HepG2 (cell line): ENCODE results near the gene WBP2NL. TPM values are rescaled to one million over a fixed set of nuclear protein-coding genes. Genes with fewer than 3 reads are reported as not detected.

ENCODE experiments used
- ATAC-seq: fragments of 200-7000 bp; cut with Tn5 transposase; 3 replicates; pipeline ENCODE4 v1.9.1; 2020; ENCODE audit warnings: mild to moderate bottlenecking, moderate library complexity
- BruUV-seq: library from RNA; stranded (reverse); fragments of 400-500 nt; replicated peaks from 2 replicates; lab custom pipeline; 2021; lab: Mats Ljungman, UMichigan
- CTCF ChIA-PET: fragments of 300-600 bp; formaldehyde crosslinking; extraction: SDS; loops from one replicate; lab custom pipeline; 2021; ENCODE audit warnings: low total read pairs, inconsistent platforms, low intra/inter-chr PET ratio; lab: Yijun Ruan, JAX
- POLR2A ChIA-PET: fragments of 350-600 bp; sonication (Branson Sonifier 250); formaldehyde crosslinking; loops from one replicate; lab custom pipeline; 2020; ENCODE audit warnings: antibody characterized with exemption, inconsistent platforms; lab: Yijun Ruan, JAX
- DNase-seq: peaks from one replicate; pipeline ENCODE4 v3.0.0-alpha.2; 2015; ENCODE audit warnings: low spot score
- FAIRE-seq: peaks from 3 replicates; lab custom pipeline; 2011; peaks lifted over from hg19 to GRCh38; lab: Jason Lieb, UNC
- H2AFZ ChIP-seq: one replicate; pipeline ENCODE4 v1.6.1; 2011; ENCODE audit warnings: low read length, inconsistent platforms
- H3K27ac ChIP-seq: fragments of 300-600 bp; 3 replicates; pipeline ENCODE4 v1.8.0; 2011; ENCODE audit warnings: mixed run types, mild to moderate bottlenecking, mixed read lengths, low read length, inconsistent platforms; ENCODE audit not compliant: insufficient read depth; ENCODE audit errors: extremely low read length
- H3K27me3 ChIP-seq, 2 experiments: fragments of 200-600 bp in 1 of 2; 2 replicates in 1 of 2; 3 replicates in 1 of 2; pipeline versions ENCODE4 v1.6.0 to v1.8.0; 2011; ENCODE audit warnings: low read length in 2 of 2, mild to moderate bottlenecking in 2 of 2, moderate library complexity in 2 of 2, inconsistent platforms in 1 of 2; ENCODE audit not compliant: insufficient read depth in 2 of 2, control insufficient read depth in 1 of 2
- H3K36me3 ChIP-seq, 2 experiments: fragments of 200-600 bp in 1 of 2; replicated peaks in 1 of 2; 2 replicates in 1 of 2; 3 replicates in 1 of 2; pipeline versions ENCODE4 v1.5.1 to v1.8.0; 2011; ENCODE audit warnings: low read length in 2 of 2, inconsistent platforms in 1 of 2; ENCODE audit not compliant: insufficient read depth in 2 of 2, control insufficient read depth in 1 of 2
- H3K4me1 ChIP-seq: 2 replicates; pipeline ENCODE4 v1.5.1; 2012; ENCODE audit warnings: low read length, inconsistent platforms; ENCODE audit not compliant: insufficient read depth
- H3K4me2 ChIP-seq: 2 replicates; pipeline ENCODE4 v1.6.0; 2011; ENCODE audit warnings: low read depth, low read length, inconsistent platforms
- H3K4me3 ChIP-seq, 3 experiments: fragments of 200-600 bp in 1 of 3; sonication (generic), shearing (Covaris generic) in 1 of 3; replicated peaks in 1 of 3; 2 replicates each; pipeline ENCODE4 v1.5.1; 2011 to 2016; ENCODE audit warnings: low read length in 3 of 3, inconsistent platforms in 2 of 3, low read depth in 2 of 3, mild to moderate bottlenecking in 2 of 3, control low read depth in 1 of 3, mixed read lengths in 1 of 3; ENCODE audit not compliant: insufficient read depth in 1 of 3
- H3K79me2 ChIP-seq: one replicate; pipeline ENCODE4 v1.6.1; 2011; ENCODE audit warnings: low read length, inconsistent platforms; ENCODE audit not compliant: insufficient read depth
- H3K9ac ChIP-seq: 2 replicates; pipeline ENCODE4 v1.6.0; 2011; ENCODE audit warnings: mild to moderate bottlenecking, low read depth, low read length, inconsistent platforms; ENCODE audit not compliant: insufficient read depth
- H3K9me3 ChIP-seq: 2 replicates; pipeline ENCODE4 v1.5.1; 2012; ENCODE audit warnings: mild to moderate bottlenecking, low read length
- H4K20me1 ChIP-seq: 2 replicates; pipeline ENCODE4 v1.6.0; 2011; ENCODE audit warnings: inconsistent platforms, mild to moderate bottlenecking, low read length, moderate library complexity; ENCODE audit not compliant: insufficient read depth
- ETV5 ChIP-seq: IDR thresholded peaks from 2 replicates; pipeline ENCODE4 v1.6.1; 2018; ENCODE audit warnings: missing biosample characterization, missing genetic modification reagents, inconsistent platforms, borderline replicate concordance
- HNF4G ChIP-seq, 2 experiments: sonication (generic) in 1 of 2; formaldehyde crosslinking in 1 of 2; IDR thresholded peaks; 2 replicates each; pipeline versions ENCODE4 v1.4.0 to v1.6.1; 2011 to 2020; ENCODE audit warnings: borderline replicate concordance in 2 of 2, low read depth in 2 of 2, mild to moderate bottlenecking in 2 of 2, low read length in 1 of 2, missing genetic modification reagents in 1 of 2, moderate library complexity in 1 of 2
- IRF2 ChIP-seq: IDR thresholded peaks from 2 replicates; pipeline ENCODE4 v1.6.1; 2018; ENCODE audit warnings: missing genetic modification reagents, missing compliant biosample characterization
- KDM1A ChIP-seq: IDR thresholded peaks from 2 replicates; pipeline ENCODE4 v1.6.1; 2016; ENCODE audit warnings: missing compliant biosample characterization
- LCORL ChIP-seq, 2 experiments: fragments of 450-650 bp in 1 of 2; sonication (generic) in 1 of 2; formaldehyde crosslinking in 1 of 2; IDR thresholded peaks; 2 replicates each; pipeline versions ENCODE4 v1.5.0 to v1.6.1; 2017 to 2020; ENCODE audit warnings: antibody characterized with exemption in 1 of 2, missing genetic modification reagents in 1 of 2
- MATR3 ChIP-seq: sonication (generic); formaldehyde crosslinking; IDR thresholded peaks from 2 replicates; pipeline ENCODE4 v1.4.0; 2020; ENCODE audit warnings: missing genetic modification reagents
- RERE ChIP-seq: IDR thresholded peaks from 2 replicates; pipeline ENCODE4 v1.6.1; 2016; ENCODE audit warnings: low read depth, missing genetic modification reagents, missing compliant biosample characterization
- ZNF546 ChIP-seq: sonication (generic); formaldehyde crosslinking; conservative IDR thresholded peaks from 2 replicates; pipeline ENCODE4 v1.8.1; 2023; ENCODE audit warnings: mild to moderate bottlenecking, missing genetic modification reagents
- ZNF790 ChIP-seq: sonication (generic); formaldehyde crosslinking; IDR thresholded peaks from 2 replicates; pipeline ENCODE4 v1.8.0; 2022; ENCODE audit warnings: missing genetic modification reagents, mild to moderate bottlenecking, borderline replicate concordance
- ZSCAN25 ChIP-seq: sonication (generic); formaldehyde crosslinking; IDR thresholded peaks from 2 replicates; pipeline ENCODE4 v1.8.0; 2022; ENCODE audit warnings: mild to moderate bottlenecking, missing genetic modification reagents
- WGBS: methylation state at CpG from one replicate; pipeline ENCODE4 v1.1.6; 2017; ENCODE audit warnings: low lambda C conversion rate; 5-methylcytosine and 5-hydroxymethylcytosine counted together
- in situ Hi-C: cut with HindIII; loops from 2 replicates; pipeline ENCODE4 v1.10.0; 2017; ENCODE audit warnings: low pct_unique_long_range_greater_than_20kb; ENCODE audit not compliant: extremely low pct_ligation_motif_present
- intact Hi-C: fragments of 100-400 bp; cut with micrococcal nuclease; formaldehyde crosslinking; loops from one replicate; pipeline ENCODE4 v1.10.0; 2022; ENCODE audit not compliant: unreplicated experiment
- polyA plus RNA-seq, 8 experiments: library from polyadenylated mRNA; depleted of rRNA in 3 of 8; stranded (reverse) in 7 of 8; unstranded in 1 of 8; fragments of >200 nt; fragmentation: Illumina TruSeq in 4 of 8; extraction: Trizol in 4 of 8; gene quantifications; 2 replicates each; pipeline versions ENCODE4 v1.2.1 to v1.2.3, GENCODE V29; 2011 to 2016; ENCODE audit warnings: low read depth in 4 of 8, missing spikeins in 1 of 8, mixed read lengths in 1 of 8; ENCODE audit not compliant: insufficient read depth in 1 of 8
- total RNA-seq, 5 experiments: library from RNA; depleted of rRNA; stranded (reverse); fragments of >200 nt; fragmentation: Illumina TruSeq; extraction: Trizol; gene quantifications; 2 replicates each; pipeline ENCODE4 v1.2.3, GENCODE V29; 2016; ENCODE audit warnings: low read depth in 1 of 5
- TF ChIP-seq, protein P1 (sequence below): sonication (generic); formaldehyde crosslinking; IDR thresholded peaks from 2 replicates; pipeline ENCODE4 v1.4.0; 2020; ENCODE audit warnings: mild to moderate bottlenecking, missing genetic modification reagents

Gene WBP2NL
- total and polyA plus RNA-seq, 2 of the 13 experiments (the other 11 are each of a cell fraction or from before 2014, with no cell fraction given): not detected

- no TSS peak for BruUV-seq
These were observed 64.0 kb downstream of the WBP2NL start for GRCh38 chr22:42062506-42063170.

DNA sequence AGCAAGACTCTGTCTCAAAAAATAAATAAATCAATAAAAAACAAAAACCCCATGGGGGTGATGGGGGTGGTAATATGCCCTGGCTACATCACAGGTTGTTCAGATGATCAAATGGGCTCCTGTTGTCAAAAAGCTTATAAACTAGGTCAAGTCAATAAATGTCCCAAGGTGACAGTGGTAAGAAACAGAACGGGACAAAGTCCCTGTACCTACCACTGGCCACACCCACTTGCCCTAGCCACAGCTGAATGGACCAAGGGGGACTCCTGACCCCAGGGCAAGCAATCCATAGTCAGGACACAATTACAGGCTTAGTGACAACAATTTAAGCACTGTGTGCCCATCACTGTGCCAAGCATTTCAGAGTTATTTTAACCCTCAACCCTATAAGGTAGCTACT, 66.0 kb downstream of the WBP2NL start:
- no peaks in the 10 kb centered on the region for H3K27me3 ChIP-seq
- peaks cover 8 to 12% of the 10 kb centered on the region in 2 experiments; a peak in 4 of 5 replicates for H3K36me3 ChIP-seq
- in situ Hi-C loops (no loop called here), intact Hi-C loops (no loop called here)
- H3K4me1 ChIP-seq: peaks cover 18% of the 10 kb centered on the region
- CTCF ChIA-PET: no interaction called here
- POLR2A ChIA-PET: interaction anchor here (1.6 kb wide), 1 partner anchor 14 kb away, joined by 5 read pairs; no protein-coding TSS in a partner anchor
- peak; percentile 61 for ATAC-seq
- H3K4me2 ChIP-seq: no peak overlapping the region; the same call in 1 of the 2 replicates
- peak overlapping the region; percentile 14 for H3K27ac ChIP-seq
- H3K4me3 ChIP-seq: no peak overlapping the region
- no peak overlapping the region for H2AFZ ChIP-seq
- 67% methylated on average over 1 of the region's 1 CpG for WGBS
- no peaks in the 10 kb centered on the region for H3K9me3 ChIP-seq
- FAIRE-seq: no peak
- no peaks in the 10 kb centered on the region for H3K79me2 ChIP-seq
- H3K9ac ChIP-seq: no peak overlapping the region
- BruUV-seq: no TSS peak
- no peaks in the 10 kb centered on the region for H4K20me1 ChIP-seq
- DNase-seq: no peak
- TF ChIP-seq RERE (CRISPR knock-in tag) (no peak), LCORL (IDR thresholded peaks at IDR 0.05) (no peak), LCORL (CRISPR knock-in tag; IDR thresholded peaks at IDR 0.05) (peak; percentile 47; the same call in 1 of the 2 replicates), HNF4G (IDR thresholded peaks at IDR 0.05; ENCODE audit: borderline replicate concordance, low read depth, low read length) (peak; percentile 37; the same call in 1 of the 2 replicates), HNF4G (CRISPR knock-in tag; IDR thresholded peaks at IDR 0.05; ENCODE audit: borderline replicate concordance, low read depth) (no peak), ZSCAN25 (CRISPR knock-in tag) (no peak)

More at GRCh38 chr22:42062506-42063170, 64.0 kb downstream of the WBP2NL start:
- in situ Hi-C loops: no loop called here
- H3K27ac ChIP-seq: no peak overlapping the region
- no peaks in the 10 kb centered on the region for H4K20me1 ChIP-seq
- no peaks in the 10 kb centered on the region for H3K79me2 ChIP-seq
- no peak overlapping the region for H2AFZ ChIP-seq
- no peak for ATAC-seq
- CTCF ChIA-PET: no interaction called here
- H3K27me3 ChIP-seq: no peaks in the 10 kb centered on the region
- H3K4me1 ChIP-seq: peaks cover 11% of the 10 kb centered on the region
- H3K4me2 ChIP-seq: no peak overlapping the region
- no peak for TF ChIP-seq ZNF546
- TF ChIP-seq IRF2 (CRISPR knock-in tag): no peak
- TF ChIP-seq ZNF790: no peak
- TF ChIP-seq, protein P1, sequence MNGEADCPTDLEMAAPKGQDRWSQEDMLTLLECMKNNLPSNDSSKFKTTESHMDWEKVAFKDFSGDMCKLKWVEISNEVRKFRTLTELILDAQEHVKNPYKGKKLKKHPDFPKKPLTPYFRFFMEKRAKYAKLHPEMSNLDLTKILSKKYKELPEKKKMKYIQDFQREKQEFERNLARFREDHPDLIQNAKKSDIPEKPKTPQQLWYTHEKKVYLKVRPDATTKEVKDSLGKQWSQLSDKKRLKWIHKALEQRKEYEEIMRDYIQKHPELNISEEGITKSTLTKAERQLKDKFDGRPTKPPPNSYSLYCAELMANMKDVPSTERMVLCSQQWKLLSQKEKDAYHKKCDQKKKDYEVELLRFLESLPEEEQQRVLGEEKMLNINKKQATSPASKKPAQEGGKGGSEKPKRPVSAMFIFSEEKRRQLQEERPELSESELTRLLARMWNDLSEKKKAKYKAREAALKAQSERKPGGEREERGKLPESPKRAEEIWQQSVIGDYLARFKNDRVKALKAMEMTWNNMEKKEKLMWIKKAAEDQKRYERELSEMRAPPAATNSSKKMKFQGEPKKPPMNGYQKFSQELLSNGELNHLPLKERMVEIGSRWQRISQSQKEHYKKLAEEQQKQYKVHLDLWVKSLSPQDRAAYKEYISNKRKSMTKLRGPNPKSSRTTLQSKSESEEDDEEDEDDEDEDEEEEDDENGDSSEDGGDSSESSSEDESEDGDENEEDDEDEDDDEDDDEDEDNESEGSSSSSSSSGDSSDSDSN: no peak
- no peak for TF ChIP-seq ETV5 (CRISPR knock-in tag)
- TF ChIP-seq KDM1A (CRISPR knock-in tag): no peak
- TF ChIP-seq MATR3 (CRISPR knock-in tag): no peak
- H3K36me3 ChIP-seq: peaks cover 12% of the 10 kb centered on the region in 2 experiments; a peak in 4 of 5 replicates
- intact Hi-C loops: no loop called here
- no peak for FAIRE-seq
- WGBS: 96% methylated on average over 7 of the region's 10 CpGs
- H3K9ac ChIP-seq: no peak overlapping the region
- no peaks in the 10 kb centered on the region for H3K9me3 ChIP-seq
- no peak for DNase-seq
- no peak overlapping the region for H3K4me3 ChIP-seq
- POLR2A ChIA-PET: no interaction called here
